Uterus (tissue), 2 donors: ENCODE results near the gene BOLA3.

Source experiments
- POLR2A ChIP-seq, 2 donors: fragments of 450-650 bp; IDR thresholded peaks; one replicate each; pipeline ENCODE4 v1.6.1; 2016; ENCODE audit warnings: antibody characterized with exemption in 2 of 2, mild to moderate bottlenecking in 1 of 2, moderate library complexity in 1 of 2
- TF ChIP-seq, protein P1 (sequence below), 4 experiments: fragments of 200-600 bp in 2 of 4; fragments of 450-650 bp in 2 of 4; sonication (generic) in 2 of 4; IDR thresholded peaks; one replicate each; pipeline ENCODE4 v1.5.1; 2016 to 2019; ENCODE audit warnings: antibody characterized with exemption in 4 of 4, mild to moderate bottlenecking in 2 of 4, moderate library complexity in 1 of 4

DNA sequence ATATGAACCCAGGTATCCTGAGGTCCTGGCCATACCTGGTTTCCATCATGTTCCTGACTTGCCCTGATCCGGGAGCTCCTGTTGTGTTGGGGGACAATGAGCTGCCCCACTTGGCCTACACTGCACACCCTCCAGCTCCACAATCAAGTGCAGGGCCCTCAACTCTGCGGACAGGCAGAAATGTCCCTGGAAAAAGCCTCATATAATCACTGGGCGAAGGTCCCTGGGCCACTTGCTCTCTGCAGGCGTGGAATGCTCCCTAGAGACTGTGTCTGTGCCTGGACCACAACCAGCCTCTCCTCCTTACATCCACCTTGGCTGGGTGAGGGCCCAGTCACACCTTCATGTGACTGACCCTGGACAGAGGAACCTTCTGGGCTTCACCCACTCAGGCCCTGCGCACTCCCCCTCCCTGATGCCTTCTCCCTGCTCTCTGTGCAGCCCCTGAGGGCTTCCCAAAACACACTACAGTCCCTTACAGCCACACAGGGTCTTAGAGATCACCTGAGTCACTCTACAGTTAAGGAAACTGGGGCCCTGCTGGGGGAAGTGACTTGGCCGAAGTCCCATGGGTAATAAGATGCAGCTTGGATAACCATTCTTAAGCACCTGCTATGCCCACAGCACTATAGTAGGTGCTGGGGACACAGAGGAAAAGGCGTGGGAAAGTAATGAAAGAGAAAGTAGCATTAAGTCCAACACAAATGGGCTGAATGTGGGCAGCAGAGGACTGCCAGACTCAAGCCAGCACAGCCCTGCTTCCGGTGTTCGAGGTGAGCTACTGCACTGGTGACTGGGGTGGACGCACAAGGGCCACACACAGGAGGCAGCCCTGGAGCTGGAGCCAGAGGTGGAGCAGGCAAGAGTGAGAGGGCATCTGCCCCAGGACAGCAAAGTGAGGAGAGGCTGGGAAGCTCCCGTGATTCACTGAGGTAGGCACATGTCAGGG, 9.8 kb downstream of the BOLA3 start:
- TF ChIP-seq, protein P1, sequence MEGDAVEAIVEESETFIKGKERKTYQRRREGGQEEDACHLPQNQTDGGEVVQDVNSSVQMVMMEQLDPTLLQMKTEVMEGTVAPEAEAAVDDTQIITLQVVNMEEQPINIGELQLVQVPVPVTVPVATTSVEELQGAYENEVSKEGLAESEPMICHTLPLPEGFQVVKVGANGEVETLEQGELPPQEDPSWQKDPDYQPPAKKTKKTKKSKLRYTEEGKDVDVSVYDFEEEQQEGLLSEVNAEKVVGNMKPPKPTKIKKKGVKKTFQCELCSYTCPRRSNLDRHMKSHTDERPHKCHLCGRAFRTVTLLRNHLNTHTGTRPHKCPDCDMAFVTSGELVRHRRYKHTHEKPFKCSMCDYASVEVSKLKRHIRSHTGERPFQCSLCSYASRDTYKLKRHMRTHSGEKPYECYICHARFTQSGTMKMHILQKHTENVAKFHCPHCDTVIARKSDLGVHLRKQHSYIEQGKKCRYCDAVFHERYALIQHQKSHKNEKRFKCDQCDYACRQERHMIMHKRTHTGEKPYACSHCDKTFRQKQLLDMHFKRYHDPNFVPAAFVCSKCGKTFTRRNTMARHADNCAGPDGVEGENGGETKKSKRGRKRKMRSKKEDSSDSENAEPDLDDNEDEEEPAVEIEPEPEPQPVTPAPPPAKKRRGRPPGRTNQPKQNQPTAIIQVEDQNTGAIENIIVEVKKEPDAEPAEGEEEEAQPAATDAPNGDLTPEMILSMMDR (IDR thresholded peaks at IDR 0.05), result no peak
- TF ChIP-seq POLR2A (IDR thresholded peaks at IDR 0.05), result no peak
